HL-60 (cell line): Measurements from ENCODE around the gene UBXN10.

ENCODE experiments used
- DNase-seq, 2 experiments: peaks; one replicate each; pipeline ENCODE4 v3.0.0-alpha.2; 2010 to 2020; ENCODE audit warnings: low read depth in 1 of 2, low spot score in 1 of 2
- H3K27ac ChIP-seq: fragments of 250-450 bp; sonication (Bioruptor Pico); replicated peaks from 2 replicates; pipeline ENCODE4 v1.5.1; 2020; ENCODE audit warnings: mild to moderate bottlenecking, moderate library complexity
- H3K27me3 ChIP-seq: fragments of 250-450 bp; sonication (Bioruptor Pico); 2 replicates; pipeline ENCODE4 v1.5.1; 2021; ENCODE audit warnings: mild to moderate bottlenecking, moderate library complexity; ENCODE audit not compliant: insufficient read depth, poor library complexity, severe bottlenecking
- H3K4me3 ChIP-seq: replicated peaks from 2 replicates; pipeline ENCODE4 v1.5.1; 2011; ENCODE audit warnings: mild to moderate bottlenecking, control low read depth, low read length; ENCODE audit not compliant: insufficient read depth
- CTCF ChIP-seq: IDR thresholded peaks from one replicate; pipeline ENCODE4 v1.5.1; 2011; ENCODE audit warnings: low read length, control low read depth, inconsistent platforms; ENCODE audit not compliant: insufficient read depth
- GABPA ChIP-seq: IDR thresholded peaks from 2 replicates; pipeline ENCODE4 v1.6.1; 2012; ENCODE audit warnings: low read depth
- POLR2AphosphoS5 ChIP-seq: IDR thresholded peaks from 2 replicates; pipeline ENCODE4 v1.6.1; 2012; ENCODE audit warnings: low read depth
- SPI1 ChIP-seq: IDR thresholded peaks from 2 replicates; pipeline ENCODE4 v1.6.1; 2012; ENCODE audit warnings: low read depth, mild to moderate bottlenecking, borderline replicate concordance
- TF ChIP-seq, protein P1 (sequence below): IDR thresholded peaks from 2 replicates; pipeline ENCODE4 v1.6.1; 2012; ENCODE audit warnings: low read depth; ENCODE audit not compliant: insufficient replicate concordance

UBXN10 gene

DNA sequence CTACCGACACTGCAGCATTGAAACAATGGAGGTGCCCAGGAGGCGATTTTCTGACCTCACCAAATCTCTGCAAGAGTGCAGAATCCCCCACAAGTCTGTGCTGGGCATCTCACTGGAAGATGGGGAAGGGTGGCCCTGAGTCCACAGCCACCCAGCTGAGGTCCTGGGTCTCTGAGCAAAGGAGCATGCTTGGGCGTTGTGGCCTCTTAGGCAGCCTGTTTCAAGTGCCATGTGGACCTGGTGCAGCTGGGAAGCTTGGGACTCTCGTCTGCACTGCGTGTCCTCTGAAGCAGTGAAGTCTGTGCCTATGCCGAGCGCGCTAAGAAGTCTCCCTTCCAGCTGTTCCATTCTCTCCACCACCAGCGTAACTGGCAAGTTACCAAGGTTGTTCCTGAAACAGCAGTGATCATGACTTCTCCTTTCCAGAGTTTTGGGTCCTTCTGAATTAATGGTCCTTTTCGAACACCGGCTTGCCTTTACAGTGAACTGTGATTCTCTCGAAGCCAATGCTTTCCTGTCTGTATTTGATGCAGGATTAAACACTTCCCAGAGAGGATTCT is 5.5 kb downstream of the UBXN10 start:
- no peaks in the 10 kb centered on the region for H3K27me3 ChIP-seq
- TF ChIP-seq, protein P1, sequence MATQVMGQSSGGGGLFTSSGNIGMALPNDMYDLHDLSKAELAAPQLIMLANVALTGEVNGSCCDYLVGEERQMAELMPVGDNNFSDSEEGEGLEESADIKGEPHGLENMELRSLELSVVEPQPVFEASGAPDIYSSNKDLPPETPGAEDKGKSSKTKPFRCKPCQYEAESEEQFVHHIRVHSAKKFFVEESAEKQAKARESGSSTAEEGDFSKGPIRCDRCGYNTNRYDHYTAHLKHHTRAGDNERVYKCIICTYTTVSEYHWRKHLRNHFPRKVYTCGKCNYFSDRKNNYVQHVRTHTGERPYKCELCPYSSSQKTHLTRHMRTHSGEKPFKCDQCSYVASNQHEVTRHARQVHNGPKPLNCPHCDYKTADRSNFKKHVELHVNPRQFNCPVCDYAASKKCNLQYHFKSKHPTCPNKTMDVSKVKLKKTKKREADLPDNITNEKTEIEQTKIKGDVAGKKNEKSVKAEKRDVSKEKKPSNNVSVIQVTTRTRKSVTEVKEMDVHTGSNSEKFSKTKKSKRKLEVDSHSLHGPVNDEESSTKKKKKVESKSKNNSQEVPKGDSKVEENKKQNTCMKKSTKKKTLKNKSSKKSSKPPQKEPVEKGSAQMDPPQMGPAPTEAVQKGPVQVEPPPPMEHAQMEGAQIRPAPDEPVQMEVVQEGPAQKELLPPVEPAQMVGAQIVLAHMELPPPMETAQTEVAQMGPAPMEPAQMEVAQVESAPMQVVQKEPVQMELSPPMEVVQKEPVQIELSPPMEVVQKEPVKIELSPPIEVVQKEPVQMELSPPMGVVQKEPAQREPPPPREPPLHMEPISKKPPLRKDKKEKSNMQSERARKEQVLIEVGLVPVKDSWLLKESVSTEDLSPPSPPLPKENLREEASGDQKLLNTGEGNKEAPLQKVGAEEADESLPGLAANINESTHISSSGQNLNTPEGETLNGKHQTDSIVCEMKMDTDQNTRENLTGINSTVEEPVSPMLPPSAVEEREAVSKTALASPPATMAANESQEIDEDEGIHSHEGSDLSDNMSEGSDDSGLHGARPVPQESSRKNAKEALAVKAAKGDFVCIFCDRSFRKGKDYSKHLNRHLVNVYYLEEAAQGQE, result no peak
- TF ChIP-seq CTCF, result no peak
- no peak for TF ChIP-seq SPI1
- no peak for TF ChIP-seq POLR2AphosphoS5
- TF ChIP-seq GABPA, result no peak
- H3K4me3 ChIP-seq, result no peak overlapping the region
- no peak overlapping the region for H3K27ac ChIP-seq
- DNase-seq, result no peak

DNA sequence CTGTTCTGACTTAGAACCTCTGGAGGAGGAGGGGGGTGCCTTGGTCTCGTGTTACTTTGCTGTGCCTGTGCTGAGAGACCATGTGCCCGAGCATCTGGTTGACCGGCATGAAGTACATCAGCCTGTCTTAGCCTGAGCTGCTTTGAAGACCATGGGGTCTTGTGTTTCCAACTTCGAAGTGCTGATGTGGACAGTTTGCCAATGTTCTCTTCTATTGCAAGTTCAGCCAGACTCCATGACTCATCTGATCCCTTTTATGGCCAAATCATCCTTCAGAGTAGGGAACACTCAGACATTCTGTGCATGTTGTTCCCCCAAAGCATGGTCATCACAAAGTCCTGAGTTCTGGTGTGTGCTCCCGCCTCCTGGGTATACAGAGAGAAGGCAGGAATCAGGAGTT is 6.5 kb downstream of the UBXN10 start:
- no peaks in the 10 kb centered on the region for H3K27me3 ChIP-seq
- no peak for DNase-seq
- no peak overlapping the region for H3K27ac ChIP-seq
- no peak for TF ChIP-seq SPI1
- no peak for TF ChIP-seq GABPA
- TF ChIP-seq POLR2AphosphoS5, result no peak
- TF ChIP-seq CTCF, result no peak
- TF ChIP-seq, protein P1, result no peak
- no peak overlapping the region for H3K4me3 ChIP-seq

- H3K27me3 ChIP-seq, result no peaks in the 10 kb centered on the region
- no peak for DNase-seq
- TF ChIP-seq, protein P1, result no peak
- TF ChIP-seq POLR2AphosphoS5 (no peak), CTCF (no peak), GABPA (no peak), SPI1 (no peak)
- no peak overlapping the region for H3K27ac ChIP-seq
- no peak overlapping the region for H3K4me3 ChIP-seq
These were observed 7.0 kb downstream of the UBXN10 start for GRCh38 chr1:20192871-20193411.
